SK-N-MC (cell line): ENCODE data around the gene ABI3.

Experiments
- DNase-seq: peaks from one replicate; pipeline ENCODE4 v3.0.0-alpha.2; 2011; ENCODE audit warnings: low read depth, low spot score
- H3K27ac ChIP-seq: fragments of 200-600 bp; sonication (generic); 2 replicates; pipeline ENCODE4 v1.5.1; 2016; ENCODE audit warnings: mixed run types
- H3K36me3 ChIP-seq: fragments of 200-600 bp; sonication (generic); 2 replicates; pipeline ENCODE4 v1.6.1; 2017; ENCODE audit warnings: antibody characterized with exemption, low read length, mixed read lengths; ENCODE audit not compliant: insufficient read depth
- H3K4me3 ChIP-seq: fragments of 200-600 bp; sonication (generic); 2 replicates; pipeline ENCODE4 v1.5.1; 2016
- H3K9ac ChIP-seq: fragments of 200-600 bp; sonication (generic); 2 replicates; pipeline ENCODE4 v1.8.0; 2017; ENCODE audit warnings: mixed run types, mixed read lengths; ENCODE audit not compliant: insufficient read length
- H3K9me3 ChIP-seq: fragments of 200-600 bp; sonication (generic); 2 replicates; pipeline ENCODE4 v1.6.1; 2017; ENCODE audit warnings: low read depth, mild to moderate bottlenecking, antibody characterized with exemption, low read length, moderate library complexity, mixed read lengths
- EZH2 ChIP-seq: fragments of 200-600 bp; sonication (generic); IDR thresholded peaks from one replicate; pipeline ENCODE4 v1.6.1; 2017; ENCODE audit warnings: antibody characterized with exemption
- FOXP2 ChIP-seq: optimal IDR thresholded peaks from 2 replicates; pipeline ENCODE3; 2011; ENCODE audit warnings: mild to moderate bottlenecking, moderate library complexity; ENCODE audit not compliant: insufficient read depth; ENCODE audit errors: extremely low read length, control extremely low read depth
- POLR2AphosphoS5 ChIP-seq: IDR thresholded peaks from 2 replicates; pipeline ENCODE4 v1.6.1; 2012; ENCODE audit warnings: mild to moderate bottlenecking, low read depth, low read length, borderline replicate concordance

The ABI3 gene

DNA sequence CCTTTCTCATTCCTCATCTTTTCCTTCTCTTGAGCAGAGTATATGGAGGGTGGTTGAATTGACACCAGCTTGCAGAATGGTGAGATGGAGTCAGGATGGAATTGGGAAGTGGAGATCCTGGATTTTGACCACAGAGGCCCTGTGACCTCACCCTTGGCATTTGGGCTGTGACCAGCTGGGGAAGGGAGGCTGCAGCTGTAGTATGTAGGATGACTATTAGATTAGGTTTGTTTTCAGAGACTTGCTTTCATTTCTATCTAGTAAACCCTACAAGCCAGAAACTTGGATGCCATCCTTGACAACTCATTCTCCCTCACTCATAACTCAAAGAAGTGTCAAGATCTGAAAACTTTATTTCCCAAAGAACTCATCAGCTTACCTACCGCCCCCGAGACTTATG lies 6.0 kb upstream of the ABI3 start:
- TF ChIP-seq FOXP2 = no peak
- DNase-seq = no peak

DNA sequence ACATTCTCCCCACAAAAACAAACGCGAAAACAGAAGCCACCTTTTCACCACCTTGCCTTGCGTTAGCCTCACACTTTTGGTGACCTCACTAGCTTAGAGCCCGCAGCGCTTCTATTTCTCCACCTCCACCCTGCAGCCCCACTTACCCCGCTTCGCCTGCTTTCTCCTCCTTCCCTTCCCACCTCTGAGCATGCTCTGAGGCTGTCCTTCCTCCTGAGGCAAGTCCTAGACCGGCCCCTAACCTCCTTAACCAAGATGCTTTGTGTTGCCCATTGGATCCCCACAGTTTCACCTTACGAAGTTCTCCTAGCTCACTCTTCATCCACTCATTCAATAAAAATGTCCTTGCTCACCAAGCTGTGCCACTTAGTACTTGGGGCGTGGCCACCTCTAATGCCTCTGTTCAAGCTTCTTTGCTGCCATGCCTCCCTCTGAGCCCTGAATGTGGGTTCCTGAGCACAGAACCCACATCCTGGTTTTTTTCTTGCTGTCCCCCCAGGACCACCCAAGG lies 1.4 kb upstream of the ABI3 start:
- no peak overlapping the region for H3K9ac ChIP-seq
- no peaks in the 10 kb centered on the region for H3K9me3 ChIP-seq
- H3K4me3 ChIP-seq = no peak overlapping the region
- no peak for DNase-seq
- H3K27ac ChIP-seq = no peak overlapping the region
- H3K36me3 ChIP-seq = no peaks in the 10 kb centered on the region
- TF ChIP-seq EZH2 = no peak
- TF ChIP-seq FOXP2 = no peak
- TF ChIP-seq POLR2AphosphoS5 = no peak

More for the DNA sequence above, 6.0 kb upstream of the ABI3 start:
- H3K36me3 ChIP-seq = no peaks in the 10 kb centered on the region
- H3K4me3 ChIP-seq = no peak overlapping the region
- H3K27ac ChIP-seq = 0 out of 2 replicates have a peak overlapping the region, but pooled peaks have one; percentile 10
- no peak overlapping the region for H3K9ac ChIP-seq
- no peaks in the 10 kb centered on the region for H3K9me3 ChIP-seq

- Histone ChIP-seq H3K4me3 (no peak overlapping the region), H3K36me3 (no peaks in the 10 kb centered on the region), H3K9me3 (no peaks in the 10 kb centered on the region), H3K27ac (peak overlapping the region; percentile 31; the same call in 1 of the 2 replicates), H3K9ac (no peak overlapping the region)
- TF ChIP-seq POLR2AphosphoS5 = no peak
- DNase-seq = no peak
Measured at GRCh38 chr17:49213399-49213798, 2.9 kb downstream of the ABI3 start.

GRCh38 chr17:49213847-49214246 lies 3.3 kb downstream of the ABI3 start:
- H3K9me3 ChIP-seq = no peaks in the 10 kb centered on the region
- no peak overlapping the region for H3K4me3 ChIP-seq
- no peak for DNase-seq
- no peak for TF ChIP-seq FOXP2
- no peak for TF ChIP-seq POLR2AphosphoS5
- no peak for TF ChIP-seq EZH2
- no peak overlapping the region for H3K27ac ChIP-seq
- H3K9ac ChIP-seq = no peak overlapping the region
- no peaks in the 10 kb centered on the region for H3K36me3 ChIP-seq

- Histone ChIP-seq H3K4me3 (no peak overlapping the region), H3K9ac (no peak overlapping the region), H3K27ac (no peak overlapping the region), H3K36me3 (no peaks in the 10 kb centered on the region), H3K9me3 (no peaks in the 10 kb centered on the region)
- TF ChIP-seq FOXP2 = no peak
- no peak for TF ChIP-seq EZH2
- TF ChIP-seq POLR2AphosphoS5 = no peak
- DNase-seq = no peak
Measured at GRCh38 chr17:49214676-49215360, 4.3 kb downstream of the ABI3 start.

GRCh38 chr17:49216482-49216881 lies 6.0 kb downstream of the ABI3 start:
- no peak overlapping the region for H3K4me3 ChIP-seq
- no peaks in the 10 kb centered on the region for H3K36me3 ChIP-seq
- no peak overlapping the region for H3K9ac ChIP-seq
- no peak for DNase-seq
- TF ChIP-seq EZH2 = no peak
- TF ChIP-seq POLR2AphosphoS5 = no peak
- no peak for TF ChIP-seq FOXP2
- no peaks in the 10 kb centered on the region for H3K9me3 ChIP-seq
- H3K27ac ChIP-seq = no peak overlapping the region

GRCh38 chr17:49216953-49217650 lies 6.6 kb downstream of the ABI3 start:
- no peaks in the 10 kb centered on the region for H3K36me3 ChIP-seq
- H3K27ac ChIP-seq = no peak overlapping the region
- no peak for TF ChIP-seq FOXP2
- TF ChIP-seq POLR2AphosphoS5 = no peak
- TF ChIP-seq EZH2 = no peak
- H3K9ac ChIP-seq = no peak overlapping the region
- no peaks in the 10 kb centered on the region for H3K9me3 ChIP-seq
- no peak for DNase-seq
- no peak overlapping the region for H3K4me3 ChIP-seq

DNA sequence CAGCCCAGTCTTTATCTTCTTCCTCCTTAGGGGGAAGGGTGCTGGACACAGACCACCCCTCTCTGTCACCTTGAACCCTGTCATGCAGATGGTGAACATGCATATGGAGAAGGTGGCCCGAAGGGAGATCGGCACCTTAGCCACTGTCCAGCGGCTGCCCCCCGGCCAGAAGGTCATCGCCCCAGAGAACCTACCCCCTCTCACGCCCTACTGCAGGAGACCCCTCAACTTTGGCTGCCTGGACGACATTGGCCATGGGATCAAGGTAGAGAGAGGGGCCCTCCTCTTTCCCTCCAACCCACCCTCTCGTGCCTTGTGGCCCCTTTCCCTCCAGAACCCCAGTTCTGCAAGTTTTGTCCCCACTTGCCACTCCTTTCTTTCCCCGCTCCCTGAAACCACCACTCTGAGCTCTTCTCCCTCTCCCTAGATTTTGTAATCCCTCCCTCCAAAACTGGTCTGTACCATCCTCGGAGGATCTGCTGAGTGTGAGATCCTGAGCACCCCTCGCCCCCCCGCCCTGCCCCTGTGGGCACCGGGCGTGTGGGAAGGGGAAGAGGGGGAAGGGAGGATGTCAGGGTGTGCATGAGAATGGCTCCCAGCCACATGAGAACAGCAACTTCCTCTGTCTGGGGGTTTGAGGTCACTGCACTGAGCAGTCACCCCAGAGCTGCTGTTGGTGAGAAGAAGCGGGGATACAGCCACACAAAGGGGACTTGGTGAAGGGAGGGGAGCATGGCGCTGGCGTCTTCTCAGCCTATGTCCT lies 7.3 kb downstream of the ABI3 start:
- no peak for TF ChIP-seq POLR2AphosphoS5
- no peak overlapping the region for H3K4me3 ChIP-seq

More for the DNA sequence above, 7.3 kb downstream of the ABI3 start:
- Histone ChIP-seq H3K36me3 (no peaks in the 10 kb centered on the region), H3K27ac (no peak overlapping the region), H3K9me3 (no peaks in the 10 kb centered on the region), H3K9ac (no peak overlapping the region)
- DNase-seq = no peak
